ENCODE results near the gene OR5A1.
A peak's percentile ranks its signal among the peaks of the same experiment; 100 is the strongest.
"Not testable (repeated sequence)": the region's sequence is repeated elsewhere in the genome, so short reads cannot be mapped to it uniquely, and the experiment has no call there.

OR5A1 gene

GRCh38 chr11:59429924-59430516, 6.2 kb upstream of the OR5A1 start:
- TF ChIP-seq CTCF (IDR thresholded peaks at IDR 0.05; ENCODE audit: low read depth, low read length, missing control alignments), result peak; percentile 72
- DNase-seq (ENCODE audit: extremely low read depth, low read depth), result peak; percentile 29
- no peak overlapping the region for H3K4me3 ChIP-seq (replicated peaks; ENCODE audit: low read depth, low read length)

GRCh38 chr11:59437770-59438169, 1.5 kb downstream of the OR5A1 start:
- DNase-seq (ENCODE audit: extremely low read depth, low read depth), result no peak
- no peak for TF ChIP-seq CTCF (IDR thresholded peaks at IDR 0.05; ENCODE audit: low read depth, low read length, missing control alignments)
- no peak overlapping the region for H3K4me3 ChIP-seq (replicated peaks; ENCODE audit: low read depth, low read length)

GRCh38 chr11:59445624-59446023, 9.4 kb downstream of the OR5A1 start:
- DNase-seq (ENCODE audit: extremely low read depth, low read depth); H3K4me3 ChIP-seq (replicated peaks; ENCODE audit: low read depth, low read length): not testable (repeated sequence)

- TF ChIP-seq CTCF (IDR thresholded peaks at IDR 0.05; ENCODE audit: low read depth, low read length, missing control alignments), result no peak
- no peak overlapping the region for H3K4me3 ChIP-seq (replicated peaks; ENCODE audit: low read depth, low read length)
- DNase-seq (ENCODE audit: extremely low read depth, low read depth), result no peak
These were observed 12.2 kb downstream of the OR5A1 start for GRCh38 chr11:59448484-59448883.

- DNase-seq (ENCODE audit: extremely low read depth, low read depth), result no peak
- no peak for TF ChIP-seq CTCF (IDR thresholded peaks at IDR 0.05; ENCODE audit: low read depth, low read length, missing control alignments)
- no peak within 1 kb of the TSS for H3K4me3 ChIP-seq (replicated peaks; ENCODE audit: low read depth, low read length)
These were observed 20.4 kb downstream of the OR5A1 start, which contains the start of gene OR4D6 for GRCh38 chr11:59456661-59457060. OR4D6 (plus strand) TSS chr11:59456961; CDS start chr11:59456961, 0 bp downstream.

- DNase-seq (ENCODE audit: extremely low read depth, low read depth), result no peak
- no peak for TF ChIP-seq CTCF (IDR thresholded peaks at IDR 0.05; ENCODE audit: low read depth, low read length, missing control alignments)
- no peak overlapping the region for H3K4me3 ChIP-seq (replicated peaks; ENCODE audit: low read depth, low read length)
These were observed 23.6 kb downstream of the OR5A1 start for GRCh38 chr11:59459916-59460315.

- DNase-seq (ENCODE audit: extremely low read depth, low read depth), result no peak
- no peak for TF ChIP-seq CTCF (IDR thresholded peaks at IDR 0.05; ENCODE audit: low read depth, low read length, missing control alignments)
These were observed 26.9 kb downstream of the OR5A1 start for GRCh38 chr11:59463190-59463641.

More at GRCh38 chr11:59463190-59463641, 26.9 kb downstream of the OR5A1 start:
- no peak overlapping the region for H3K4me3 ChIP-seq (replicated peaks; ENCODE audit: low read depth, low read length)

All from HFF-Myc (cell line).